Epithelial cell of esophagus (primary cell): ENCODE measurements around the gene ISG20.

Source experiments
- DNase-seq: peaks from one replicate; pipeline ENCODE4 v3.0.0; 2010; ENCODE audit warnings: low read depth
- H3K4me3 ChIP-seq: 2 replicates; pipeline ENCODE4 v1.5.1; 2011; ENCODE audit warnings: mild to moderate bottlenecking, low read length, control low read depth
- TF ChIP-seq, protein P1 (sequence below): IDR thresholded peaks from 2 replicates; pipeline ENCODE4 v1.5.1; 2011; ENCODE audit warnings: low read depth, mild to moderate bottlenecking, low read length, control low read depth, inconsistent platforms; ENCODE audit not compliant: insufficient read depth; ENCODE audit errors: missing control alignments

Gene ISG20

DNA sequence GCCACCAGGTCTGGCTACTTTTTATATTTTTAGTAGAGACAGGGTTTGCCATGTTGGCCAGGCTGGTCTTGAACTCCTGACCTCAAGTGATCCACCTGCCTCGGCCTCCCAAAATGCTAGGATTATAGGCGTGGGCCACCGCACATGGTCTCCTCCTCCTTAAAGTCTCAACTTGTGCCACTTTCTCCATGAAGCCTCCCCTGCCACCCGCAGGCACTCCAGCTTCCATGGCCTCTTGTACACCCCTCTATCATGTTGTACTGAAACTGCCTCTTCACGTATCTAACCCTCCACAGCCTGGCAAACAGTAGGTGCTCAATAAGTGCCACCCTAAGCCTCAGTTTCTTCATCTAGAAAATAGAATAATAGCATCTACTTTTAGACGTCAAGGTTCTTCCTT lies 39.9 kb downstream of the ISG20 start:
- no peak overlapping the region for H3K4me3 ChIP-seq
- DNase-seq: no peak
- TF ChIP-seq, protein P1, sequence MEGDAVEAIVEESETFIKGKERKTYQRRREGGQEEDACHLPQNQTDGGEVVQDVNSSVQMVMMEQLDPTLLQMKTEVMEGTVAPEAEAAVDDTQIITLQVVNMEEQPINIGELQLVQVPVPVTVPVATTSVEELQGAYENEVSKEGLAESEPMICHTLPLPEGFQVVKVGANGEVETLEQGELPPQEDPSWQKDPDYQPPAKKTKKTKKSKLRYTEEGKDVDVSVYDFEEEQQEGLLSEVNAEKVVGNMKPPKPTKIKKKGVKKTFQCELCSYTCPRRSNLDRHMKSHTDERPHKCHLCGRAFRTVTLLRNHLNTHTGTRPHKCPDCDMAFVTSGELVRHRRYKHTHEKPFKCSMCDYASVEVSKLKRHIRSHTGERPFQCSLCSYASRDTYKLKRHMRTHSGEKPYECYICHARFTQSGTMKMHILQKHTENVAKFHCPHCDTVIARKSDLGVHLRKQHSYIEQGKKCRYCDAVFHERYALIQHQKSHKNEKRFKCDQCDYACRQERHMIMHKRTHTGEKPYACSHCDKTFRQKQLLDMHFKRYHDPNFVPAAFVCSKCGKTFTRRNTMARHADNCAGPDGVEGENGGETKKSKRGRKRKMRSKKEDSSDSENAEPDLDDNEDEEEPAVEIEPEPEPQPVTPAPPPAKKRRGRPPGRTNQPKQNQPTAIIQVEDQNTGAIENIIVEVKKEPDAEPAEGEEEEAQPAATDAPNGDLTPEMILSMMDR: no peak

DNA sequence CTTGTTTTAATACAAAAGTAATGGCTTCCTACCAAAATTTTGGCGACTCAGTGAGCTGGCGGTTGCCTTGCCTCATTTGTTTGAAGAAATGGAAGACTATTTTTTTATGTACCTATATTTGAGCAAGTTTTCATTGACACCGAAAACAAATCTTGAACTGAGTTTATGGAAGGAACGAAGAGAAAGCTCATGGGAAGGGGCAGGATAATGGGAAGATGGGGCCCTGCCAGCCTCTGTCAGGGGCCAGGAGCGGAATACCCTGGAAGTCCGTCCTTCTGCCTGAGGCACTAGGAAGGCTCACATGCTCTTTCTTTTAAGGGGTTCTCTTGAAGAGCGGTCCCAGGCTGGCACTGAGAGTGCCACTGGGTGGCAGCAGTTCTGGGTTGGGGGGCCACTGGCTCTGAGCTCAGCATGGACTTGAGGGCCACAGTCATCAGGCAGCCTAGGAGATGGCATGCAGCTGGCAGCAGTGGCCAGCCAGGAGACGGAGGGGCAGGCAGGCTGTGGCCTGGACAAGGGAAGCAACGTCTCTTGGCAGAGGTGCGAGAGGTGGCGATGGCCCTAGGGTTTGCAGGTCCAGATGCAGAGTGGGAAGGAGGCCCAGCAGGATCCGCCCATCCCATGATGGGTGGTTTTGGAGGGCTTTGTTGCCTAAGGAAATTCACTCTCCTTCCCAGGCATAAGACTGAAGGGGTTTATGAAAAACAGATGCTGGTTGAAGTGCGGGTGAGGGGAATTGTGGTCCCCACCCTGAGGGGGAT lies 41.6 kb downstream of the ISG20 start:
- TF ChIP-seq, protein P1: no peak
- DNase-seq: no peak
- no peak overlapping the region for H3K4me3 ChIP-seq

DNA sequence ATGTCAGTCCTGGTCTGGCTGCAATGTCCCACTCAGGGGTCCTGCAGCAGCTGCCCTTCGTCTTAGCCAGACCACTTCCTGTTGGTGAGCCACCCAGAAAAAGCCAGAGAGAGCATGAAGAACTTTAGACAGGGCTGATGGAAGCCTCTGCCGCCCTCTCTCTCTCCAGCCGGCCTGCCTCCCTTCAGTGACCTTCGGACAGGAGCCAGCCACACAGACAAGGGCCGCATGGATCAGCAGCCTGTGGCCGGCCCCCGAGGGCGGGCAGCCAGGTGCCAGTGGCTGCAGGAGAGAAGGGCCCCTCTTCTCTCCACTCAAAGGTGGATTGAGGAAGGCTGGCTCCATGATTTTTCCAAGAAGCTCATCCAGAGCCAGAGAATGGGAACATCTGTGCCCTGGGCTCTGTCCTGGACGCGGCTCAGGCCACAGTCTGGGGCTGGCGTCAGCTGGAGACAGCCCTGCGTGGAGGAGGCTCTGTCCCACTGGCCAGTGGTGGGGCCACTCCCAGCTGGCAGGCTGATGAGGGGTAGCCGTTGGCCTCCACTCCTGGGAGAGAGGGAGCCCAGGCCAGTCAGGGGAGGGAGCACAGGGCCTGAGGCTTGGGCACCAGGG lies 42.9 kb downstream of the ISG20 start:
- TF ChIP-seq, protein P1: no peak
- DNase-seq: no peak
- H3K4me3 ChIP-seq: no peak overlapping the region

DNA sequence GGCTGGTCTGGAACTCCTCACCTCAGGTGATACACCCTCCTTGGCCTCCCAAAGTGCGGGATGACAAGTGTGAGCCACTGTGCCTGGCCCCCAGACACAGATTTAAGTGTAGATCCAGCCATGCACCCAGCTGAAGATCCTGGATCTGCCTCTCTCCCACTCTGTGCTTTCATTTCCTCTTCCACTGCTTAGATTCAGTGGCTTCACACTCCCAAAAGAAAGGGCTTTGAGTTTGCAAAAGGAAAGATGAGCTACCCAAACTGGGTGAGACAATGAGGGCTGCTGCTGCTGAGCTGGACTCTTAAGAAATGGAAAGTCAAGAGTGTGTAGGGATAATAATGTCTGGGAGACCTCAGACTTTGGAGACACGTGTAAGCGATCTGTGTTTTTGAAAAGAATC lies 45.5 kb downstream of the ISG20 start:
- H3K4me3 ChIP-seq: no peak overlapping the region
- TF ChIP-seq, protein P1: no peak
- no peak for DNase-seq

DNA sequence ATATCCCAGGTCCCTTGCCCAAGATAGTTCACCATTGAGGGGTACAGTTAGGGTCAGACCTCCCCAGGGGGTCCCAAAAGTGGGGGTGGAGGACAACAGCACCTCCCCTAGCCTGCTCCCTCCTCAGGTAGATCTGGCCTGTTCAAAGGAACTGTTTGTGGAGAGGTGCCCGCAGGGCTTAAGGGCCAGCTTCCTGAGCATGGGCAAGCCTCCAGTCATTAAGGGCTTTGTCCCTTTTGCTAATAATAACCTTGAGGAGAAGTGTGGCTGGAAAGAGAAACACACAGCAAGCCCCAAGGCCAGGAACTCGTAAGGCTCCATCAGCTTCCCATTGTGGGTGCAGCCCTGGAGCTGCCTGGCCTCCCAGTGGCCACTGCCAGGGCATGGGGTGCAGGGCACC lies 47.4 kb downstream of the ISG20 start:
- H3K4me3 ChIP-seq: no peak overlapping the region
- TF ChIP-seq, protein P1: no peak
- no peak for DNase-seq

DNA sequence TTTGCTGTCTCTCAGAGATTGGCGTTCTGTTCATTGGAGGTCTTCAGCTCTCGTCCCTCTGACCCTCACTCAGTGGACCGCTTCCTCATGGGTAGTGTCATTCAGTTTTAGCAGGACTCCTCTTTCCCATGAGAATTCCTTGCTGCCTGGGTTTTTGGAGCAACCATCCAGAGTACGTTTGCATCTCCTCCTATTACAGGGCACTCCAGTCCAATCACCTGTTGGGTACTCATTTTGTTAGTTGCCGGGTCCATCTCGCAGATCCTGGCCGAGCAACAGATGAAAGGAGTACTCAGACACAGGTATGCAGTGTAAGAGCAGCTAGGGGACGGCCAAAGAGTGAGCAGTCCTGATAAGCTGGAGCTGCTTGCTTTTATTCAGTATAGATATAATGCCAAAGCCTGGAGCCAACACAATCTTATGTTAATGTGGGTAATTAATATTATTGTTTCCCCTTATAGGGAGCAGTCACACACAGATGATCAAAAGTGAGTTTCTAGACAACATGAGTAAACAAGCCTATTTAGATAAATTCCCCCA lies 49.6 kb downstream of the ISG20 start:
- no peak overlapping the region for H3K4me3 ChIP-seq
- TF ChIP-seq, protein P1: no peak
- no peak for DNase-seq

DNA sequence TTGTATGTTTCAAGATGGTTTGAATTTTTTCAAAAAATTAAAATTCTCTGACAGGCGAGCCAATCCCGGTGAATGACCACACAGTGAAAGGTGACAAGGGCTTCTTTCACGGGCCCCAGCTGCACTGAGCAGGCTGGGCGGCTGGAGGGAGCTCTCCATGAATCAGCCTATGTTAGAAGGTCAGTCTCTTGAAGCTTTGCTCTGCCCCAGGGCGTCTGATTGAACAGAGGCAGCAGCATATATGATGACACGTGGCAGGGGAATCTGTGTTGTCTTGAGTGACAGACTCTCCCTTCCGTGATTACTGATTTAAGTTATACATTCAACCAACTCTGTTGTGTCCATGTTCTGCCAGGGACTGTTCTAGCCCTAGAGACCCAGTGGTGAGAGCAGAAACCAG lies 51.5 kb downstream of the ISG20 start:
- peak; percentile 37 for DNase-seq
- no peak overlapping the region for H3K4me3 ChIP-seq
- TF ChIP-seq, protein P1: no peak
